ENCODE results near the gene NEBL.

The NEBL gene

DNA sequence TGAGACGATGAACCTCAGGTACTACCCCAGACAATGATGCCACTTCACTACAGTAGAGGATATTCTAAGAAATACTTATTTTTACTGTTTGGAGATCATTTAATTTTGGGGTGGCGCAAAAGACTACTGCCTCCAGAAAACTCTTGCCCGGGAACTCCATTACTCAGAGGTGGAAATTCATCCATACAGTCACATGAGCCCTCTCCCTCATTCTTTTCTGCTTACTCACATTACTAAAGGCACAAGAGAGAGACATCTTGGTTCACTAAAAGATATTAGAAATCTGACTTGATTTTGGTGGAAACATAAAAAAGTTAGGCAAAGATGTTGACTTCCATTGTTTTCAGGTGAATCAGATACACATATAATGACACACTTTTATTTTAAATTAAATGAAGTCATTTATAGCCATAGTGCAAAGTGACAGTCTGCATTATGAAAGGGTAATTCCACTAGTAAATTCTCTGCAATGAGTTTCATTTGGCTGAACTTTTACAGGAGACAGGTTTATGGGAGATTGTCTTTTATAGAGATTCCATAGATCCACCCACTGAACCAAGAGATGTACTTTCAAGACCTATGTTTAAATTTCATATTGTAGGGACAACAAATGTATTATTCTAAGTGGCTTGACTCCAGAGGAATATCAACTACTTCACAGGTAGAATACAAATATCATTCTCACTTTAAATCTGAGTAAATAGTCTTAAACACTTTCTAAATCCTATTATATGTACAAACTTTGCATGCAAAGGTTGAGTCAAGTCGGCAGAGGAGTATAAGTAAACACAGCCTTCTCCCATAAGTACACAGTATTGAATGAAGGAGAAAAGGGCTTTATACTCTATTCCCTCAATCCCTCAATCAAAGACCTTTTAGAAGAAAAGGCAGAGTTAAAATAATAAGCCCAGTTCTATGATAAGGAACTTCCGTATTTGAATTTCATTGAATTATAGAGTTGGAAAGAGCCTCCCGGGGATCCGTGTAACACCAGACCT is 18.8 kb downstream of the NEBL start:
- TF ChIP-seq ZFX (IDR thresholded peaks at IDR 0.05; ENCODE audit: borderline replicate concordance): no peak
- TF ChIP-seq, protein P1, sequence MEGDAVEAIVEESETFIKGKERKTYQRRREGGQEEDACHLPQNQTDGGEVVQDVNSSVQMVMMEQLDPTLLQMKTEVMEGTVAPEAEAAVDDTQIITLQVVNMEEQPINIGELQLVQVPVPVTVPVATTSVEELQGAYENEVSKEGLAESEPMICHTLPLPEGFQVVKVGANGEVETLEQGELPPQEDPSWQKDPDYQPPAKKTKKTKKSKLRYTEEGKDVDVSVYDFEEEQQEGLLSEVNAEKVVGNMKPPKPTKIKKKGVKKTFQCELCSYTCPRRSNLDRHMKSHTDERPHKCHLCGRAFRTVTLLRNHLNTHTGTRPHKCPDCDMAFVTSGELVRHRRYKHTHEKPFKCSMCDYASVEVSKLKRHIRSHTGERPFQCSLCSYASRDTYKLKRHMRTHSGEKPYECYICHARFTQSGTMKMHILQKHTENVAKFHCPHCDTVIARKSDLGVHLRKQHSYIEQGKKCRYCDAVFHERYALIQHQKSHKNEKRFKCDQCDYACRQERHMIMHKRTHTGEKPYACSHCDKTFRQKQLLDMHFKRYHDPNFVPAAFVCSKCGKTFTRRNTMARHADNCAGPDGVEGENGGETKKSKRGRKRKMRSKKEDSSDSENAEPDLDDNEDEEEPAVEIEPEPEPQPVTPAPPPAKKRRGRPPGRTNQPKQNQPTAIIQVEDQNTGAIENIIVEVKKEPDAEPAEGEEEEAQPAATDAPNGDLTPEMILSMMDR (IDR thresholded peaks at IDR 0.05): no peak
- H3K27ac ChIP-seq: no peak overlapping the region

DNA sequence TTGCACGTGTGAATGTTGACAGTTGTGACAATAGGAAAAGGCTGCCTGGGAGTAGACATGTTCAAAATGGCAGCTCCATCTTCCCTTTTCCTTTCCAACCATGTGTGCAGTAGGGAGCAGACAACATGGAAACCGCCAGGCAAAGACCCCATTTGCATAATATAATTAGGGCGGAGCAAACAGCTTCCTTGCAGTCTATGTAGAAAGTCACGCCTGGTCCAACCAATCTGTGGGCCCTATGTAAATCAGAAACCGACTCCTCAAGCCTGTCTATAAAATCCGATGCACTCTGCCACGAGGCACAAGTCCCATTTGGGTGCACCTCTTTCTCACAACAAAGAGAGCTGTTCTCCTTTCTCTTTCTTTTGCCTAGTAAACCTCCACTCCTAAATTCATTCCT is 19.6 kb downstream of the NEBL start:
- no peak overlapping the region for H3K27ac ChIP-seq
- TF ChIP-seq ZFX (IDR thresholded peaks at IDR 0.05; ENCODE audit: borderline replicate concordance): no peak
- TF ChIP-seq, protein P1 (IDR thresholded peaks at IDR 0.05): no peak

DNA sequence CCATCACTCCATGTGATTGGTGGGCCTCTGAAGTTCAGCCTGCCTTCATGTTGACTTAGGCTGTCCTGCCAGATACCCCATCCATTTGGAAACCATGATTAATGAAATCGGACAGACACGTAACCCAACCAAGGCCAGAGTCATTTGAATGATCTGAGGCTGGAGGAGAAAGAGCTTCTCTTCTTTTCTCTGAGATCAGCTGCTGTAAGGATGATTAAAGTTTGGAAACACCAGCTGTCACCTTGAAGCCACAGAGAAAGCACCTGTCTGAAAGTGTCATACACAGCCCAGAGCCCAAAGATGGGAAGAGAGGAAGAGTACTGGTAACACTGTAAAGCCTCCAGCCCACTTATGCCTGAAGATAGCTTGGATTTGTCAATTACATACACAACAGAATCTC is 22.9 kb downstream of the NEBL start:
- H3K27ac ChIP-seq: no peak overlapping the region
- TF ChIP-seq, protein P1 (IDR thresholded peaks at IDR 0.05): no peak
- TF ChIP-seq ZFX (IDR thresholded peaks at IDR 0.05; ENCODE audit: borderline replicate concordance): no peak

DNA sequence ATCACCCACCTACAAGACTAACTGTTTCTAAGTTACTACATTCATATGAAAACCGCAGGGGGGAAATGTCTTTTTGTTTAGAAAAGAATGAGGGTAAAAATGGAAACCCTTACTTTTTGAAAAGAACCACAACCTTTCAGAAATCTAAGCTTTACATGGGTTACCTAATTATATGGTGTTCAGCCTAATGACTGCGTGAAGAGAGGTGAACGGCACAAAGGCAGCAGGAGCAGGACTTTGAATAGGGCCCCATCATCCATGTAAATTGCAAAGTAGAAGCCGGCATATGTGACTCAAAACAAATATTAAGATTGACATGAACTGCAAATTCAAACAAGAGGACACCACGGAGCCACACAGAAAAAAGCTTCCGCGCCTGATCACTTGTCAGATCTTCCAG is 25.1 kb downstream of the NEBL start:
- TF ChIP-seq, protein P1 (IDR thresholded peaks at IDR 0.05): no peak
- no peak for TF ChIP-seq ZFX (IDR thresholded peaks at IDR 0.05; ENCODE audit: borderline replicate concordance)
- H3K27ac ChIP-seq: no peak overlapping the region

GRCh38 chr10:20870834-20871233 is 26.3 kb downstream of the NEBL start:
- TF ChIP-seq, protein P1 (IDR thresholded peaks at IDR 0.05): no peak
- TF ChIP-seq ZFX (IDR thresholded peaks at IDR 0.05; ENCODE audit: borderline replicate concordance): no peak
- no peak overlapping the region for H3K27ac ChIP-seq

- no peak for TF ChIP-seq ZFX (IDR thresholded peaks at IDR 0.05; ENCODE audit: borderline replicate concordance)
- TF ChIP-seq, protein P1 (IDR thresholded peaks at IDR 0.05): no peak
Observed at GRCh38 chr10:20863008-20863407, 34.1 kb downstream of the NEBL start.

More at GRCh38 chr10:20863008-20863407, 34.1 kb downstream of the NEBL start:
- H3K27ac ChIP-seq: no peak overlapping the region
